Liver (tissue), 9 donors: ENCODE measurements around the gene NHP2. TPM values are rescaled to one million over a fixed set of nuclear protein-coding genes. Genes with fewer than 3 reads are reported as not detected.

Experiments used
- DNase-seq: peaks from one replicate; pipeline ENCODE4 v3.0.0-alpha.2; 2017; ENCODE audit warnings: low spot score
- H3K27ac ChIP-seq, 2 donors: one replicate each; pipeline ENCODE4 v1.7.0; 2013; ENCODE audit warnings: inconsistent platforms in 2 of 2, low read length in 2 of 2, control low read depth in 1 of 2, low read depth in 1 of 2, mild to moderate bottlenecking in 1 of 2
- H3K27me3 ChIP-seq, 4 donors: one replicate each; pipeline versions ENCODE4 v1.6.1 to v1.7.0; 2013; ENCODE audit warnings: low read length in 3 of 4, inconsistent platforms in 1 of 4, mild to moderate bottlenecking in 1 of 4, moderate library complexity in 1 of 4; ENCODE audit not compliant: control insufficient read depth in 4 of 4, insufficient read depth in 4 of 4
- H3K36me3 ChIP-seq, 4 donors: one replicate each; pipeline versions ENCODE4 v1.6.1 to v1.7.0; 2013; ENCODE audit warnings: low read length in 3 of 4, mild to moderate bottlenecking in 3 of 4, low read depth in 1 of 4, moderate library complexity in 1 of 4; ENCODE audit not compliant: control insufficient read depth in 4 of 4, insufficient read depth in 3 of 4
- H3K4me1 ChIP-seq, 4 donors: one replicate each; pipeline versions ENCODE4 v1.6.1 to v1.7.0; 2013; ENCODE audit warnings: low read length in 3 of 4, mild to moderate bottlenecking in 3 of 4, moderate library complexity in 1 of 4; ENCODE audit not compliant: control insufficient read depth in 4 of 4, insufficient read depth in 4 of 4
- H3K4me3 ChIP-seq, 3 donors: one replicate each; pipeline versions ENCODE4 v1.6.1 to v1.7.0; 2013; ENCODE audit warnings: low read length in 3 of 3, control low read depth in 1 of 3, low read depth in 1 of 3, mild to moderate bottlenecking in 1 of 3
- H3K9ac ChIP-seq, 2 donors: one replicate each; pipeline ENCODE4 v1.7.0; 2013; ENCODE audit warnings: low read length in 2 of 2, mild to moderate bottlenecking in 2 of 2, moderate library complexity in 2 of 2, control low read depth in 1 of 2, low read depth in 1 of 2
- H3K9me3 ChIP-seq, 4 donors: one replicate each; pipeline versions ENCODE4 v1.6.1 to v1.7.0; 2013; ENCODE audit warnings: low read length in 3 of 4; ENCODE audit not compliant: control insufficient read depth in 4 of 4
- ATF3 ChIP-seq: IDR thresholded peaks from 2 replicates; pipeline ENCODE4 v1.6.1; 2016; ENCODE audit warnings: antibody characterized with exemption
- CTCF ChIP-seq: fragments of 150-350 bp; IDR thresholded peaks from 2 replicates; pipeline ENCODE4 v1.5.1; 2017; ENCODE audit warnings: improper control_type of control experiment, low read depth, low read length; ENCODE audit not compliant: missing input control
- EGR1 ChIP-seq, 2 donors: IDR thresholded peaks; 2 replicates each; pipeline ENCODE4 v1.6.1; 2016 to 2018; ENCODE audit warnings: antibody characterized with exemption in 2 of 2, low read depth in 2 of 2
- FOXA1 ChIP-seq: IDR thresholded peaks from 2 replicates; pipeline ENCODE4 v1.6.1; 2016; ENCODE audit warnings: antibody characterized with exemption
- FOXA2 ChIP-seq: IDR thresholded peaks from 2 replicates; pipeline ENCODE4 v1.6.1; 2016; ENCODE audit warnings: antibody characterized with exemption
- GABPA ChIP-seq, 2 donors: IDR thresholded peaks in 1 of 2; conservative IDR thresholded peaks in 1 of 2; 2 replicates each; pipeline ENCODE4 v1.6.1; 2016; ENCODE audit warnings: antibody characterized with exemption in 2 of 2, mild to moderate bottlenecking in 1 of 2, moderate library complexity in 1 of 2
- HNF4A ChIP-seq, 2 donors: conservative IDR thresholded peaks; 2 replicates each; pipeline ENCODE4 v1.6.1; 2016; ENCODE audit warnings: antibody characterized with exemption in 2 of 2, mild to moderate bottlenecking in 2 of 2
- HNF4G ChIP-seq: IDR thresholded peaks from 2 replicates; pipeline ENCODE4 v1.6.1; 2016; ENCODE audit warnings: antibody characterized with exemption
- JUND ChIP-seq, 2 donors: IDR thresholded peaks; 2 replicates each; pipeline ENCODE4 v1.6.1; 2016; ENCODE audit warnings: antibody characterized with exemption in 2 of 2
- MAX ChIP-seq: IDR thresholded peaks from 2 replicates; pipeline ENCODE4 v1.6.1; 2016; ENCODE audit warnings: antibody characterized with exemption
- NR2F2 ChIP-seq: IDR thresholded peaks from 2 replicates; pipeline ENCODE4 v1.6.1; 2016; ENCODE audit warnings: antibody characterized with exemption
- RAD21 ChIP-seq, 2 donors: IDR thresholded peaks; 2 replicates each; pipeline ENCODE4 v1.6.1; 2016; ENCODE audit warnings: antibody characterized with exemption in 2 of 2, mild to moderate bottlenecking in 2 of 2
- REST ChIP-seq: IDR thresholded peaks from 2 replicates; pipeline ENCODE4 v1.6.1; 2016; ENCODE audit warnings: antibody characterized with exemption, mild to moderate bottlenecking
- RXRA ChIP-seq, 2 donors: IDR thresholded peaks; 2 replicates each; pipeline ENCODE4 v1.6.1; 2017 to 2018; ENCODE audit warnings: antibody characterized with exemption in 2 of 2, mild to moderate bottlenecking in 1 of 2
- SP1 ChIP-seq: IDR thresholded peaks from 2 replicates; pipeline ENCODE4 v1.6.1; 2018; ENCODE audit warnings: antibody characterized with exemption, mild to moderate bottlenecking
- TAF1 ChIP-seq: conservative IDR thresholded peaks from 2 replicates; pipeline ENCODE4 v1.6.1; 2016; ENCODE audit warnings: antibody characterized with exemption, mild to moderate bottlenecking
- YY1 ChIP-seq: IDR thresholded peaks from 2 replicates; pipeline ENCODE4 v1.6.1; 2016; ENCODE audit warnings: antibody characterized with exemption, mild to moderate bottlenecking
- ZBTB33 ChIP-seq: IDR thresholded peaks from 2 replicates; pipeline ENCODE4 v1.6.1; 2016; ENCODE audit warnings: antibody characterized with exemption
- WGBS: extraction: QIAGEN DNeasy Blood & Tissue Kit; methylation state at CpG from one replicate; pipeline ENCODE4 v1.1.7; 2013; 5-methylcytosine and 5-hydroxymethylcytosine counted together
- polyA plus RNA-seq, 2 donors: library from polyadenylated mRNA; stranded (reverse) in 1 of 2; unstranded in 1 of 2; fragments of 200-250 nt in 1 of 2; fragments of >200 nt in 1 of 2; fragmentation: Nextera tagmentation in 1 of 2; extraction: Ambion mirVana in 1 of 2; gene quantifications; one replicate each; pipeline versions ENCODE4 v1.2.1 to v1.2.3, GENCODE V29; 2013 to 2015
- total RNA-seq, 2 donors: library from RNA; depleted of rRNA; stranded (reverse); fragments of >200 nt; gene quantifications; one replicate each; pipeline ENCODE4 v1.2.3, GENCODE V29; 2014
- donor health status: healthy.
- donor health status: healthy.
- donor health status: healthy.
- donor health status: healthy.
- donor health status: healthy.

Gene NHP2
- total and polyA plus RNA-seq, 4 donors: 44.1 to 124 (median 62.6) TPM

- no peak for TF ChIP-seq SP1
- TF ChIP-seq HNF4G: no peak
- no peak for TF ChIP-seq TAF1
- TF ChIP-seq YY1: no peak
- no peak for TF ChIP-seq FOXA2
- no peak for TF ChIP-seq RAD21 (IDR thresholded peaks at IDR 0.05)
- no peak for TF ChIP-seq ATF3
- TF ChIP-seq REST: no peak
- no peak for TF ChIP-seq GABPA (IDR thresholded peaks at IDR 0.05 in 1 of 2, conservative IDR thresholded peaks at IDR 0.05 in 1 of 2)
- no peak for TF ChIP-seq ZBTB33
- 64% methylated on average over 4 of the region's 4 CpGs for WGBS
- Histone ChIP-seq H3K4me1 (no peaks in the 10 kb centered on the region), H3K27me3 (peaks cover 0 to 3% (median 0%) of the 10 kb centered on the region in 4 donors), H3K4me3 (no peak overlapping the region), H3K36me3 (no peaks in the 10 kb centered on the region), H3K9me3 (no peaks in the 10 kb centered on the region), H3K27ac (no peak overlapping the region), H3K9ac (no peak overlapping the region)
- DNase-seq: no peak
Measured at GRCh38 chr5:178106086-178106485, 47.6 kb downstream of the NHP2 start.

- DNase-seq: no peak
- Histone ChIP-seq H3K9me3 (no peaks in the 10 kb centered on the region), H3K9ac (no peak overlapping the region), H3K36me3 (no peaks in the 10 kb centered on the region), H3K27me3 (peaks cover 0 to 3% (median 0%) of the 10 kb centered on the region in 4 donors), H3K4me1 (no peaks in the 10 kb centered on the region), H3K4me3 (no peak overlapping the region), H3K27ac (no peak overlapping the region)
- no peak for TF ChIP-seq REST
- no peak for TF ChIP-seq MAX
- no peak for TF ChIP-seq FOXA2
- no peak for TF ChIP-seq HNF4A (conservative IDR thresholded peaks at IDR 0.05)
- no peak for TF ChIP-seq EGR1 (IDR thresholded peaks at IDR 0.05; ENCODE audit: low read depth in 2 of 2)
- TF ChIP-seq GABPA (IDR thresholded peaks at IDR 0.05 in 1 of 2, conservative IDR thresholded peaks at IDR 0.05 in 1 of 2): no peak
- TF ChIP-seq FOXA1: no peak
- no peak for TF ChIP-seq TAF1
- no peak for TF ChIP-seq RXRA (IDR thresholded peaks at IDR 0.05)
- no peak for TF ChIP-seq YY1
- no peak for TF ChIP-seq JUND (IDR thresholded peaks at IDR 0.05)
- no peak for TF ChIP-seq ZBTB33
- no peak for TF ChIP-seq ATF3
- no peak for TF ChIP-seq NR2F2
- TF ChIP-seq CTCF: no peak
- no peak for TF ChIP-seq RAD21 (IDR thresholded peaks at IDR 0.05)
- TF ChIP-seq HNF4G: no peak
- no peak for TF ChIP-seq SP1
- WGBS: 60% methylated on average over 5 of the region's 5 CpGs
Measured at GRCh38 chr5:178104492-178104891, 49.2 kb downstream of the NHP2 start.
